ENCODE measurements around the gene ZNF792.

- no peak for TF ChIP-seq POLR2A (IDR thresholded peaks at IDR 0.05; ENCODE audit: extremely low read depth, insufficient read length)
- TF ChIP-seq CTCF (IDR thresholded peaks at IDR 0.05; ENCODE audit: low read depth, low read length): no peak
- TF ChIP-seq MAX (IDR thresholded peaks at IDR 0.05; ENCODE audit: low read depth, low read length): no peak
- TF ChIP-seq MYC (IDR thresholded peaks at IDR 0.05; ENCODE audit: low read depth, low read length): no peak
These were observed 5.7 kb upstream of the ZNF792 start for GRCh38 chr19:34969721-34970120.
